ENCODE measurements around the gene CDK14.
"Not testable (repeated sequence)": the region's sequence is repeated elsewhere in the genome, so short reads cannot be mapped to it uniquely, and the experiment has no call there.

Gene CDK14

GRCh38 chr7:90751595-90751994 lies 155.5 kb downstream of the CDK14 start:
- no peak for DNase-seq

GRCh38 chr7:90752051-90752450 lies 155.9 kb downstream of the CDK14 start:
- no peak for DNase-seq

GRCh38 chr7:90755041-90755440 lies 158.9 kb downstream of the CDK14 start:
- DNase-seq, result no peak

DNA sequence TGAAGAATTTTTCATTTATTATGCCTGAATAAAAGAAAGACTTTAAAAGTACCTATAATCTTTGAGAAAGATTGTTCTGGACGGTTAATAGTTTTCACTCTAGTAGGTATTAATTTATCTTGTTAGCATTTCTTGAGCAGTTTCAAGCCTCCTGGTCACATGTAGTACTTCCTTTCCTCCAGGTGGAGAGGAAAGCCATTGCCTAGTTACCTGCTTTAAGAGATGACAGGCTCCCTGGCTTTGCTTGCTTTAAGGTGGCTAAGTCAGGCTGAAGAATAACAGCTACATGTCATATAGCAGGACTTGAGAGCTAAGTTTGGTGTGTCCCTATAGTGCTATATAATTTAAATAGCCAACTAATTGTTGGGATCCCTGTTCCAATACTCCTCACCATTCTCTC lies 160.2 kb downstream of the CDK14 start:
- DNase-seq, result no peak

DNA sequence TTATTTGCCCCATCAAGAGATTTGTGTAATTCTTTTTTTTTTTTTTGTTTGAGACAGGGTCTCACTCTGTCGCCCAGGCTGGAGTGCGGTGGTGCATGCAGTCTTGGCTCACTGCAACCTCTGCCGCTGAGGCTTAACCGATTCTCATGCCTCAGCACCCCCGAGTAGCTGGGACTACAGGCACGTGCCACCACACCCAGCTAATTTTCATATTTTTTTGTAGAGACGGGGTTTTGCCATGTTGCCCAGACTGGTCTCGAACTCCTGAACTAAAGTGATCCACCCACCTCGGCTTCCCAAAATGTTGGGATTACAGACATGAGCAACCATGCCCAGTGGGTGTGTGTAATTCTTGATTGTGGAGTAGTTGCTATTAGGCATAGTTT lies 161.4 kb downstream of the CDK14 start:
- not testable (repeated sequence) for DNase-seq

- DNase-seq, result no peak
These were observed 162.9 kb downstream of the CDK14 start for GRCh38 chr7:90758933-90759562.

GRCh38 chr7:90759710-90760109 lies 163.6 kb downstream of the CDK14 start:
- no peak for DNase-seq

DNA sequence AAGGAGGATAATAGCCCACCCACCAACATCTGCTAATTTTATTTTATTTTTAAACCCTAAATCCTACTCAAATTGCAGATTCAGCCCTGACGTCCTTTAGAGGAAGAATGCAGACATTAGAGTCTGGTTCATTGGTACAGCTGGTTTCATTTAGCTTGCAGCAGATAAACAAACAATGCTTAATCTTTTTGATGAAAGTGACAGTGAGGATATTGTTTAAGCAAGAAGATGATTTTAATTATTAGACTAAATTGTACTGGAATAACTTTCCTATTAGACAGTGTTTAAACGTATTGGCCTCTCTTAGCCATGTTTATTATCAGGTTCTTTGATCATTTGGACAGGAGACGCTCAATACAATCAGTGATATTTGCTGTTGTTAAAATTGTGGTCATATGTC lies 164.8 kb downstream of the CDK14 start:
- DNase-seq, result no peak

- no peak for DNase-seq
These were observed 165.5 kb downstream of the CDK14 start for GRCh38 chr7:90761584-90761983.

DNA sequence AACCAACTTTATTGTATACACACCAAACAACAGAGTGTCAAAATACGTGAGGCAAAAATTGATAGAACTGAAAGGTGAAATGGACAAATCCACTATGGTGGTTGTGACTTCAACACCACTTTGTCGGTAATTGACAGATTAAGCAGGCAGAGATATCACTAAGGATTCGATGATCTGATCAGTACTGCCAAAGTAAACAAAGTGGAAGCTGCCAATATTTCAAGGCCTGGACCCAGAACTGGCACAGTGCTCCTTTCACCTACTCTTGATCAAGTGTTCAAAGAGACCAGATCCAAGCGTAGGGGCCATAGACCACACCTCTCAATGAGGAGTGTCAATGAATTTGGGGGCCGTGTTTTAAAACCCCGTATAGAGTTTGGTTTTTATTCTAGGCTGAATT lies 167.0 kb downstream of the CDK14 start:
- no peak for DNase-seq

DNA sequence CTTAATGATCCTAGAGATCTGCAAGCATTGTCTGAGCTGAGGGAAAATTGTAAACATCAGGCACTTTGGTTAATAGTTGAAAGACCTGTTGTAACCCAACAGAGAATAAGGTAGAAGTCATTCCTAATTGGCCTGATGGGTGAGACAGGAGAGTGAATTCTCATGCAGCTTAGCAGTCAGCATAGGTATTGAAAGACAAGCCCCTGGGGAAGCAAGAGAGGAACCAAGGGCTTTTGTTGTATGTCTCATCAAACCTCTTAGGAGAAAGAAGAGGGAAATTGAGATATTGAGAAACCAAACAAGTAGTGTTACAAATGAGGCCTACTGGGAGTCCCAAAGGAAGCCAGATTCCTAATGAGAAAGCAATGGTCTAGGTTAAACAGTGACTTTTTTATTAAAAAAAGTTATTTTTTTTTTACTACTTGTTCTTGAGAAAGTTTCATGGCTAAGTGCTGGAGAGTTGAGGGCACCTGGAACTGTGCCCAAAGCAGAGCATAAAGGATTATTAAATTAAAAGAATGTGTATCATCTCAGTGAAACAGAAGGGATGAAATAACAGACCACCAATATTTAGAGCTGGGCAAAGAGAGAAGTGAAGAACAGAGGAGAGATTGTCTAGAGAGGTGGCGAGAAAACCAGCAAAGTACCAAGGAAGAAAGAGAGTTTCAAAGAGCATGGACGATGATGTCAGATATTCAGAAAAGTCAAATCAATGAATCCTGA lies 168.9 kb downstream of the CDK14 start:
- no peak for DNase-seq

DNA sequence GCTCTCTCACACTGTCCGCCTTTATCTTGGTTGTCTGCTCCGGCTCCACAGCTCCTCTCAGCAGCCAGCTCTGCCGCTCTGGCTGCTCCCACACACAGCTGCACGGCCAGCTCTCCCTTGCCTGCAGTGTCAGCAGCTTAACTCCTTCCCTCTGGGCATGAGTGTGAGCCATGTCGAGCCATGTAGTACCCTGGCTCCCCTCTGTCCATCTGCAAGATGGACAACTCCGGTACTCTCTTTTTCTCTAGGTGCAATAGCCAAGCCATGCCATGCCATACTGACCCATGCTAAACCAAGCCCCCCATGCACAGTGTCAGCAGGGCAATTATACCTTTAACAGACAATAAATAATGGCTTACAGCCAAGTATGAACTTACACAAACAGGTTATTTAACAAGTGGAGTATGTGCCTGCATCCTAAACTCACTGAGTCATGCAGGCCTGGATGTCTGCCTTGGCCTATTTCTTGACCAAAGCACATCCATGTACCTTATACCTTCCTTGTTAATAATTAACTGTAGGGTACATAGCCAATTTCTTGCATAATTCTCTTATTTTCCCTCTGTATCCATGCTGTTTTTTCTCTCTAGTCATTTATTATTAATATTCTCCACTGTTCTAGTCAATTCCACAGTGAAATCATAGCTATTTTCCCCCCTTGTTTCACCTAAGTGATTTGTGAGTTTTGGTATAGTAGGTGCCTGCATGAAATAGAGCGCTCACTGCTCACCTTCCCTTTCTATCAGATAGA lies 170.9 kb downstream of the CDK14 start:
- peak in 32 of 56 donors; percentile 3 to 47 (median 16) for DNase-seq

DNA sequence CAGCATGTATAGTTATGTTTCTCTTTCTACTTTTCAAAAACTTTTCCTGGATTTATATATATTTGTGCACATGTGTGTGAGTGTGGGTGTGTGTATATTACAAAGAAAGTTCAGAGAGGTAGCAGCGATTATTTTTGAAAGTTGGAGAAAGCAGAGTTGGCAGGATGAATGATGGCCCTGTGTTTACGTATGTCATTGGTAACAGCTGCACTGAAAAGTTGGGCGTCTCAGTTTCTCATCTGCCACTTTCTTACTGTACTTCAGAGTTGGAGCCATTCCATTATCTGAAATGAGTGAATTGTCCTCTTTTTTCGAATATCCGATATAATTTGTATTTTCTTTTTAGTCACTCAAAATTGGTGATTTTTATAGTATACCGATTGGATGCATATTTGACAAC lies 172.2 kb downstream of the CDK14 start:
- DNase-seq, result no peak

DNA sequence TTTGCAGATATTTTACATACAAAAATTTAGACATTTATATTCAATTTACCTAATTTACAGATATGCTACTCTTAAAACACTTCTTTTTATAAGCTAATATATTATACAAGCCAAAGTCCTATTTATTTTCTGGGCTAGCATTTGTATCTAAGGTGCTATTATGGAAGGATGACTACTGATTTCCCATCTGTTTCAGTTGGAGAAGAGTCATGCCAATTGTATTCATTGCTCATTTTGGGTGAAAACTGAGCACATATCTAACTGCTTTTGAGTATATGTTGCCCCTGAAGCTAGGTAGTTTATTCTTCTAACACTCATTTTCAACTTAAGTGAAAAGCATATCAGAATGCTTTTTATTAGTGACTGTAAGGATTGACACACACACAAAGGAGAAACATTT lies 172.9 kb downstream of the CDK14 start:
- no peak for DNase-seq

- DNase-seq, result not testable (repeated sequence)
These were observed 173.4 kb downstream of the CDK14 start for GRCh38 chr7:90769566-90769965.

- no peak for DNase-seq
These were observed 175.2 kb downstream of the CDK14 start for GRCh38 chr7:90771281-90771680.

GRCh38 chr7:90772410-90772809 lies 176.3 kb downstream of the CDK14 start:
- DNase-seq, result no peak

DNA sequence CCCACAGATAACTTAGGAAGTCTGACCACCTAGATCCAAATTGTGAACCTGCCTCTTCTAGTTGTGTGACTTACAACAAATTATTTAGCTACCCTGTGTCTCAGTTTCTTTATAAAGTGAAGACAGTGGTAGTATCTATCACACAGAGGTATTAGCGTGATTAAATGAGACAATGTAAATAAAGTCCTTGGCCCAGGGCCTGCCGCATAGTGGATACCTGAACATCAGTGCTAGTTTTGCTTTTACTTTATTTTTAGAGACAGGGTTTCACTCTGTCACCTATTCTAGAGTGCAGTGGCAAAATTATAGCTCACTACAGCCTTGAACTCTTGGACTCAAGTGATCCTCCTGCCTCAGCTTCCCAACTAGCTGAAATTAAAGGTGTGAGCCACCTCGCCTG lies 177.1 kb downstream of the CDK14 start:
- no peak for DNase-seq

DNA sequence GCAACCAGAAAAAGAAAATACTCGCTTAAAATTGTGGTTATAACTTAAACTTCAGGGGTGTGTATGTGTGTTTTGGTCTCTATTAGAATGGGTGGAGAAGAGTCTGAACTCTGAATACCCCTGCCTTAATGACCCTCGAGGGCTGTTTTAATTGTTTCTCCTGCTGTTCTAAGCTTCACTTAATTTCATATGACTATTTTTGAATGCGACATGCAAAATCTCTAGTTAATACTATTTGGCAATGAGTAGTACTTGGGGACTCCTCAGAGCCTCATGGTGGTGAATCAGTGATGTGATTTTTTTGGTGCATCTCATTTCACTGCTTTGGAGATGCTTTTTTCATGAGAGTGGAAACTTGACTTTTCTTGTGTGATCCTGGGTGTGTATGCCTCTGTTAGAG lies 178.6 kb downstream of the CDK14 start:
- no peak for DNase-seq

DNA sequence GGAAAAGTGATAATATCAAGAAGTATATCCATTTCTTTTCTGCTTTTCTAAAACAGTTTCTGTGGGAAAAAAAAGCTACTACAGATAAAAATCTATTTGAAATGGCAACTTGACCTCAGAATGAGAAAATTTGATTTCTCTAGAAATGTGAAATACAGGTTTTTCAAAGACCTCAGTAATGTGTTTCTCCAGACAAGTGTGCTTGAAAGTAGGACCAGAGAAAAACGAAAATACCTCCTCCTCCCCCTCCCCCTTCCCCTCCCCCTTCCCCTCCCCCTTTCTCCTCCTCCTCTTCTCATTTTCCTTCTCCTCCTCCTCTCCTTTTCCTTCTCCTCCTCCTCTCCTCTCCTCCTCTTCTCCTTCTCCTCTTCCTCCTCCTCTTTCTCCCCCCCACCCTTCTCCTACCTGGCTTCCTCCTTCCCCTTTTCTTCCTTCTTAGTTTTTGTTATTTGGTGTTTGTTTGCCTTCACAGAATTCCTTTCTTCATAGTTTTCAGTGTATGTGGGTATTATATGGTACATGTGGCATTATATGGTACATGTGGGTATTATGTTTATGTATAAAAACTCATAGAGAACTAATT lies 179.4 kb downstream of the CDK14 start:
- DNase-seq, result no peak

DNA sequence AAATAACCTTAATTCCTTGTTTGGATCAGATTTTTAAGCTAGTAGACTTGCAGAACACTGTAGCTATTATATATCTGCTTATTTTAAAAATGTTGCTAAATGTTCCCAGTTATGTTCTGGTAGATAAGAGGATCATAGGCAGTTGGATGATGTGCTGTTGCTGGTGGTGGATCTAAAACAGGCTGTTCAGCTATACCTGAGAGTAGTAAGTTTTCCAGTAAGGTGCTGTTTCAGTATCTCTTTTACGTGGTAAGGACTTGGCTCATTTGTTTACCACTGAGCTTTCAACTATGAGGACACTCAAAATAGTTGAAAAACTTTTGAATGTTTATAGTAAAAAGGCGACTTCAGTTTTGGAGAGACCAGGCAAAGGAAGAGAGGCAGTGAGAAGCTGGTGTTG lies 180.9 kb downstream of the CDK14 start:
- no peak for DNase-seq

DNA sequence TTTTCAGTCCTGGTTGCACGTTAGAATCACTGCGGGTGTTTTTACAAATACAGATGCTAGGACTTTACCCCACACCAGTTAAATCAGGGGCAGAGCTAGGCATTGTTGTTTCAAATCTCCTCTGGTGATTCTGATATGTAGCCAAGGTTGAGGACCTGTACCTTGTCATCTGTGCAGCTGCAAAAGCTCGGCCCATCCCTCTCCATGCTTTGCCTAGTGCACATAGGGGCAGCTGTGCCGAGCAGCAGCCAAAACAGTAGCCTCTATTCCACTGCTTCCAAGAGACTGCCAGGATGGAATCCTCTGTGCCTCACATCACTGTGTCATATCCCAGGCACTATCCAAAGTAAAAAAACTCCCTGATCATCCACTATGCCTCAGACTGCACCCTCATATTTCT lies 181.3 kb downstream of the CDK14 start:
- peak in 2 of 56 donors; percentile 1 to 5 for DNase-seq

Measured in amygdala (tissue), 56 donors.